ENCODE measurements around the gene SERGEF. TPM values are rescaled to one million over a fixed set of nuclear protein-coding genes. Genes with fewer than 3 reads are reported as not detected.

The SERGEF gene
- polyA plus RNA-seq, 3 donors = 14.3 to 33.7 (median 33.3) TPM

GRCh38 chr11:17813391-17814059, 199.3 kb downstream of the SERGEF start:
- Mint-ChIP-seq H3K27ac (no peak overlapping the region), H3K4me3 (no peak overlapping the region), H3K9me3 (peaks cover 0 to 5% (median 0%) of the 10 kb centered on the region in 7 donors), H3K36me3 (peaks cover 0 to 1% of the 10 kb centered on the region in 2 donors), H3K4me1 (no peaks in the 10 kb centered on the region), H3K27me3 (ENCODE audit: low read depth in 3 of 3) (peaks cover 0 to 2% (median 0%) of the 10 kb centered on the region in 3 donors)
- Histone ChIP-seq H3K4me1 (ENCODE audit: control insufficient read depth in 1 of 2, insufficient read depth in 2 of 2, low read length in 2 of 2) (no peaks in the 10 kb centered on the region), H3K9ac (ENCODE audit: insufficient read depth, low read length, poor library complexity, severe bottlenecking) (no peak overlapping the region), H3K4me3 (replicated peaks in 1 of 3; ENCODE audit: low read depth in 2 of 3, low read length in 3 of 3) (no peak overlapping the region), H3K4me2 (replicated peaks; ENCODE audit: extremely low read depth, low read length, poor library complexity, severe bottlenecking) (no peak overlapping the region), H3K79me2 (ENCODE audit: insufficient read depth, low read length) (no peaks in the 10 kb centered on the region), H3K27me3 (ENCODE audit: control insufficient read depth in 2 of 2, insufficient read depth in 2 of 2, low read length in 2 of 2) (no peaks in the 10 kb centered on the region), H3K36me3 (replicated peaks in 1 of 2; ENCODE audit: control insufficient read depth in 1 of 2, insufficient read depth in 2 of 2, low read length in 2 of 2) (no peaks in the 10 kb centered on the region), H3K9me3 (replicated peaks in 1 of 2; ENCODE audit: control insufficient read depth in 1 of 2, insufficient read depth in 1 of 2, low read length in 2 of 2) (no peaks in the 10 kb centered on the region), H3K27ac (ENCODE audit: low read depth in 1 of 2, low read length in 2 of 2) (no peak overlapping the region), H4K20me1 (ENCODE audit: insufficient read depth, low read length) (no peaks in the 10 kb centered on the region), H2AFZ (ENCODE audit: insufficient read depth, low read depth, low read length, poor library complexity, severe bottlenecking) (no peak overlapping the region)
- TF ChIP-seq CTCF (IDR thresholded peaks at IDR 0.05) = no peak
- intact Hi-C loops (cut with micrococcal nuclease) = no loop called here
- no peak for DNase-seq
- WGBS (ENCODE audit: insufficient coverage) = 88% methylated on average over 1 of the region's 2 CpGs

GRCh38 chr11:17812865-17813187, 200.0 kb downstream of the SERGEF start:
- intact Hi-C loops (cut with micrococcal nuclease) = no loop called here
- Mint-ChIP-seq H3K4me1 (no peaks in the 10 kb centered on the region), H3K9me3 (peaks cover 0 to 5% (median 1%) of the 10 kb centered on the region in 7 donors), H3K27me3 (ENCODE audit: low read depth in 3 of 3) (peaks cover 0 to 2% (median 0%) of the 10 kb centered on the region in 3 donors), H3K4me3 (no peak overlapping the region), H3K27ac (no peak overlapping the region), H3K36me3 (peaks cover 0 to 1% of the 10 kb centered on the region in 2 donors)
- no peaks in the 10 kb centered on the region for H3K79me2 ChIP-seq (ENCODE audit: insufficient read depth, low read length)
- no peak overlapping the region for H3K9ac ChIP-seq (ENCODE audit: insufficient read depth, low read length, poor library complexity, severe bottlenecking)
- no peak overlapping the region for H3K27ac ChIP-seq (ENCODE audit: low read depth in 1 of 2, low read length in 2 of 2)
- no peak for DNase-seq
- TF ChIP-seq CTCF (IDR thresholded peaks at IDR 0.05) = no peak
- no peaks in the 10 kb centered on the region for H3K4me1 ChIP-seq (ENCODE audit: control insufficient read depth in 1 of 2, insufficient read depth in 2 of 2, low read length in 2 of 2)
- H3K4me3 ChIP-seq (replicated peaks in 1 of 3; ENCODE audit: low read depth in 2 of 3, low read length in 3 of 3) = no peak overlapping the region
- H3K9me3 ChIP-seq (replicated peaks in 1 of 2; ENCODE audit: control insufficient read depth in 1 of 2, insufficient read depth in 1 of 2, low read length in 2 of 2) = no peaks in the 10 kb centered on the region
- H3K27me3 ChIP-seq (ENCODE audit: control insufficient read depth in 2 of 2, insufficient read depth in 2 of 2, low read length in 2 of 2) = no peaks in the 10 kb centered on the region
- H3K4me2 ChIP-seq (replicated peaks; ENCODE audit: extremely low read depth, low read length, poor library complexity, severe bottlenecking) = no peak overlapping the region
- H3K36me3 ChIP-seq (replicated peaks in 1 of 2; ENCODE audit: control insufficient read depth in 1 of 2, insufficient read depth in 2 of 2, low read length in 2 of 2) = no peaks in the 10 kb centered on the region
- no peaks in the 10 kb centered on the region for H4K20me1 ChIP-seq (ENCODE audit: insufficient read depth, low read length)
- H2AFZ ChIP-seq (ENCODE audit: insufficient read depth, low read depth, low read length, poor library complexity, severe bottlenecking) = no peak overlapping the region
- WGBS (ENCODE audit: insufficient coverage) = 88% methylated on average over 4 of the region's 4 CpGs

Data from CD14-positive monocyte (primary cell).